PC-3 (cell line): ENCODE results near the gene STIL. TPM values are rescaled to one million over a fixed set of nuclear protein-coding genes. Genes with fewer than 3 reads are reported as not detected.
A peak's percentile ranks its signal among the peaks of the same experiment; 100 is the strongest.

Experiments
- ATAC-seq: fragments of 200-7000 bp; cut with Tn5 transposase; 2 replicates; pipeline ENCODE4 v1.9.1; 2020; ENCODE audit warnings: mild to moderate bottlenecking, moderate library complexity
- BruUV-seq: library from RNA; stranded (reverse); fragments of 400-500 nt; replicated peaks from 2 replicates; lab custom pipeline; 2021; lab: Mats Ljungman, UMichigan
- CTCF ChIA-PET: fragments of 300-600 bp; sonication (Branson Sonifier 250); formaldehyde crosslinking; loops from one replicate; lab custom pipeline; 2022; ENCODE audit warnings: antibody characterized with exemption; lab: Charles Lee
- POLR2A ChIA-PET: fragments of 300-600 bp; sonication (Branson Sonifier 250); formaldehyde crosslinking; loops from one replicate; lab custom pipeline; 2022; ENCODE audit warnings: antibody characterized with exemption; ENCODE audit not compliant: unreplicated experiment; lab: Charles Lee
- DNase-seq: peaks from one replicate; pipeline ENCODE4 v3.0.0-alpha.2; 2015
- H2AFZ ChIP-seq: fragments of 300-600 bp; sonication (generic); 2 replicates; pipeline ENCODE4 v1.6.0; 2016; ENCODE audit warnings: antibody characterized with exemption, low read length
- H3F3A ChIP-seq: fragments of 300-600 bp; sonication (generic); one replicate; pipeline ENCODE4 v1.6.0; 2017; ENCODE audit warnings: antibody characterized with exemption, low read length, control low read depth, mild to moderate bottlenecking; ENCODE audit not compliant: unreplicated experiment
- H3K27ac ChIP-seq: fragments of 300-600 bp; sonication (generic); 2 replicates; pipeline ENCODE4 v1.5.1; 2016; ENCODE audit warnings: mild to moderate bottlenecking, low read length
- H3K27me3 ChIP-seq: fragments of 300-600 bp; sonication (generic); 2 replicates; pipeline ENCODE4 v1.6.1; 2016; ENCODE audit warnings: low read length, mixed read lengths
- H3K36me3 ChIP-seq: fragments of 300-600 bp; sonication (generic); 2 replicates; pipeline ENCODE4 v1.6.1; 2016; ENCODE audit warnings: low read depth, mixed run types, low read length, mixed read lengths
- H3K4me1 ChIP-seq: fragments of 300-600 bp; sonication (generic); 2 replicates; pipeline ENCODE4 v1.5.1; 2016; ENCODE audit warnings: low read length; ENCODE audit not compliant: insufficient read depth
- H3K4me2 ChIP-seq: fragments of 300-600 bp; sonication (generic); 2 replicates; pipeline ENCODE4 v1.6.0; 2016; ENCODE audit warnings: low read length
- H3K4me3 ChIP-seq: fragments of 300-600 bp; sonication (generic); 2 replicates; pipeline ENCODE4 v1.5.1; 2016; ENCODE audit warnings: mild to moderate bottlenecking, low read length, mixed read lengths
- H3K79me2 ChIP-seq: fragments of 300-600 bp; sonication (generic); 2 replicates; pipeline ENCODE4 v1.6.1; 2017; ENCODE audit warnings: low read length, mixed read lengths
- H3K9ac ChIP-seq: fragments of 300-600 bp; sonication (generic); 2 replicates; pipeline ENCODE4 v1.6.0; 2016; ENCODE audit warnings: mild to moderate bottlenecking, low read length
- H3K9me2 ChIP-seq: fragments of 300-600 bp; sonication (generic); replicated peaks from 2 replicates; pipeline ENCODE4 v1.6.1; 2016; ENCODE audit warnings: mixed run types, low read length, mixed read lengths
- H3K9me3 ChIP-seq: fragments of 300-600 bp; sonication (generic); 2 replicates; pipeline ENCODE4 v1.6.1; 2016; ENCODE audit warnings: low read length, mixed read lengths
- H4K20me1 ChIP-seq: fragments of 300-600 bp; sonication (generic); 2 replicates; pipeline ENCODE4 v1.6.1; 2016; ENCODE audit warnings: low read length, mixed read lengths
- CTCF ChIP-seq: fragments of 300-600 bp; sonication (generic); conservative IDR thresholded peaks from 2 replicates; pipeline ENCODE4 v1.5.1; 2017; ENCODE audit warnings: antibody characterized with exemption, low read depth, mild to moderate bottlenecking, low read length
- EZH2 ChIP-seq: fragments of 300-600 bp; sonication (generic); IDR thresholded peaks from one replicate; pipeline ENCODE4 v1.6.1; 2017; ENCODE audit warnings: antibody characterized with exemption, mild to moderate bottlenecking, low read length; ENCODE audit not compliant: unreplicated experiment
- EZH2phosphoT487 ChIP-seq: fragments of 300-600 bp; sonication (generic); IDR thresholded peaks from 2 replicates; pipeline ENCODE4 v1.6.1; 2018; ENCODE audit warnings: mild to moderate bottlenecking, antibody characterized with exemption, low read length, borderline replicate concordance
- intact Hi-C: fragments of 100-400 bp; cut with micrococcal nuclease; formaldehyde crosslinking; loops from 2 replicates; pipeline ENCODE4 v1.9.0; 2023
- total RNA-seq: library from RNA; depleted of rRNA; stranded (reverse); fragments of >200 nt; gene quantifications from 2 replicates; pipeline ENCODE4 v1.2.3, GENCODE V29; 2014

Gene STIL
- total RNA-seq, 1 experiment from 2014 or later = 32.0 TPM

GRCh38 chr1:47334765-47335435 lies 21.0 kb upstream of the STIL start:
- intact Hi-C loops = no loop called here
- Histone ChIP-seq H3F3A (no peaks in the 10 kb centered on the region), H3K36me3 (0 out of 2 replicates have a peak, but pooled peaks cover 3% of the 10 kb centered on the region), H3K4me1 (peaks cover 11% of the 10 kb centered on the region), H3K27me3 (no peaks in the 10 kb centered on the region), H3K9ac (peak overlapping the region; percentile 83), H2AFZ (peak overlapping the region; percentile 91), H3K9me2 (no peaks in the 10 kb centered on the region), H4K20me1 (peaks cover 7% of the 10 kb centered on the region; the same call in 1 of the 2 replicates), H3K4me2 (peak overlapping the region; percentile 93), H3K79me2 (peaks cover 56% of the 10 kb centered on the region), H3K9me3 (no peaks in the 10 kb centered on the region), H3K27ac (peak overlapping the region; percentile 57), H3K4me3 (peak overlapping the region; percentile 90)
- BruUV-seq = TSS peak; percentile 73
- TF ChIP-seq EZH2phosphoT487 = no peak
- no peak for TF ChIP-seq EZH2
- TF ChIP-seq CTCF = no peak
- DNase-seq = no peak
- ChIA-PET POLR2A (interaction anchor here (0.9 kb wide), 1 partner anchor 276 kb away, joined by 5 read pairs; no protein-coding TSS in a partner anchor), CTCF (interaction anchor here (1.2 kb wide), 1 partner anchor 391 kb away, joined by 3 read pairs; no protein-coding TSS in a partner anchor)
- ATAC-seq = no peak

GRCh38 chr1:47333922-47334764 lies 20.2 kb upstream of the STIL start:
- intact Hi-C loops = loop anchor here (1.0 kb wide), 1 partner anchor 20 kb away; the partner anchor contains the start of gene STIL
- Histone ChIP-seq H3K4me1 (peaks cover 11% of the 10 kb centered on the region), H3K4me2 (peak overlapping the region; percentile 93), H3K36me3 (0 out of 2 replicates have a peak, but pooled peaks cover 2% of the 10 kb centered on the region), H3F3A (no peaks in the 10 kb centered on the region), H3K27ac (peak overlapping the region; percentile 57), H3K79me2 (peaks cover 49% of the 10 kb centered on the region), H3K4me3 (peak overlapping the region; percentile 90), H4K20me1 (peaks cover 7% of the 10 kb centered on the region; the same call in 1 of the 2 replicates), H2AFZ (peak overlapping the region; percentile 91), H3K9ac (peak overlapping the region; percentile 83), H3K9me2 (no peaks in the 10 kb centered on the region), H3K9me3 (no peaks in the 10 kb centered on the region), H3K27me3 (no peaks in the 10 kb centered on the region)
- CTCF ChIA-PET = interaction anchor here (0.6 to 1.9 kb wide), 4 partner anchors 10 to 392 kb away, joined by 3 to 11 read pairs (median 5); partner anchors contain the start of genes FOXD2 and STIL
- no TSS peak for BruUV-seq
- POLR2A ChIA-PET = interaction anchor here (0.8 to 1.1 kb wide), 3 partner anchors 20 to 275 kb away, joined by 5 to 8 read pairs (median 6); partner anchors contain the start of genes FOXD2 and STIL
- DNase-seq (peak; percentile 81), ATAC-seq (peak; percentile 86)
- TF ChIP-seq CTCF (no peak), EZH2phosphoT487 (no peak), EZH2 (no peak)
